ENCODE data around the gene SUGP1. TPM values are rescaled to one million over a fixed set of nuclear protein-coding genes. Genes with fewer than 3 reads are reported as not detected.
A peak's percentile ranks its signal among the peaks of the same experiment; 100 is the strongest.

Gene SUGP1
- total RNA-seq, 1 donor from 2014 or later, result 45.0 TPM

DNA sequence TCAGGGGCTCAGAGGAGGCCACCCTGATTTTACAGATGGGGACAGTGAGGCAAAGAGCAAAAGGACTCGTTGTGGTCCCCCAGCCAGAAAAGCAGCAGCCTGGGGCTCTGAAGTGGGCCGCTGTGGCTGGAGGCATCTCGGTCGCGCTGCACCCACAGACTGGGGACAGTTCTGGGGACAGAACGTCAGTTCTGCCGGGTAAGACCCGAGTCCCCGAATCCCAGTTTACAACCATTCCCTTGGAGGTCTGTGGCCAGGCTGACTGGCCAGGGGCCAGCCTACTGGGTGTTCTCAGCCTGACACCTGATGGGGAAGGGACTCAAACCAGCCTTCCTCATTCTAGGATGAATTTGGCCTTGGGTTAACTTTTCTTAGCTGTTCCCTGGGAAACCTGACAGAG is 14.1 kb downstream of the SUGP1 start:
- TF ChIP-seq, protein P1, sequence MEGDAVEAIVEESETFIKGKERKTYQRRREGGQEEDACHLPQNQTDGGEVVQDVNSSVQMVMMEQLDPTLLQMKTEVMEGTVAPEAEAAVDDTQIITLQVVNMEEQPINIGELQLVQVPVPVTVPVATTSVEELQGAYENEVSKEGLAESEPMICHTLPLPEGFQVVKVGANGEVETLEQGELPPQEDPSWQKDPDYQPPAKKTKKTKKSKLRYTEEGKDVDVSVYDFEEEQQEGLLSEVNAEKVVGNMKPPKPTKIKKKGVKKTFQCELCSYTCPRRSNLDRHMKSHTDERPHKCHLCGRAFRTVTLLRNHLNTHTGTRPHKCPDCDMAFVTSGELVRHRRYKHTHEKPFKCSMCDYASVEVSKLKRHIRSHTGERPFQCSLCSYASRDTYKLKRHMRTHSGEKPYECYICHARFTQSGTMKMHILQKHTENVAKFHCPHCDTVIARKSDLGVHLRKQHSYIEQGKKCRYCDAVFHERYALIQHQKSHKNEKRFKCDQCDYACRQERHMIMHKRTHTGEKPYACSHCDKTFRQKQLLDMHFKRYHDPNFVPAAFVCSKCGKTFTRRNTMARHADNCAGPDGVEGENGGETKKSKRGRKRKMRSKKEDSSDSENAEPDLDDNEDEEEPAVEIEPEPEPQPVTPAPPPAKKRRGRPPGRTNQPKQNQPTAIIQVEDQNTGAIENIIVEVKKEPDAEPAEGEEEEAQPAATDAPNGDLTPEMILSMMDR (IDR thresholded peaks at IDR 0.05), result no peak
- no peak for DNase-seq (ENCODE audit: low spot score)
- H3K9me3 Mint-ChIP-seq (ENCODE audit: low read depth), result no peaks in the 10 kb centered on the region
- no peak overlapping the region for H3K4me3 Mint-ChIP-seq (ENCODE audit: unreplicated experiment)
- H3K27me3 Mint-ChIP-seq (ENCODE audit: low read depth), result no peaks in the 10 kb centered on the region
- H3K4me1 Mint-ChIP-seq (ENCODE audit: low read depth), result no peaks in the 10 kb centered on the region
- no peak overlapping the region for H3K27ac Mint-ChIP-seq (ENCODE audit: unreplicated experiment)
- H3K36me3 Mint-ChIP-seq (ENCODE audit: low read depth), result peaks cover 28% of the 10 kb centered on the region

DNA sequence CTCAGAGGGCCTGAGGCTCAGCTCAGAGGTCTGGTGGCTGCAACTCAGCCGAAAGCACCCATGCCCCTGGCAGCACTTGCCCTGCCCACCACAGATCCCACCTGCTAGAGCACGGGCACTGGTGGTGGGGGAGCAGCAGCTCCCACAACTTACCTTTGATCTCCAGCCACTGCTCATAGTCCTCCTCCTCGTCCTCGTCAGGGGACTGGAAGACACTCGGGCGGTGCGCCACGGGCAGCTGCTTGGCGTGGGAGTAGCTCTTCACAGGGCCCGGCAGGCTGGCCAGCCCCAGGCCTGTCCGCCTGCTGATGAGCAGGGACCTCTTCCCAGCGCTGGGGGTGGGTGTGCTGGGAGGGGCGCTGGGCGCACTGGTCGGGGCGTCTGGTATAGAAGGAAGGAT is 14.6 kb downstream of the SUGP1 start:
- Mint-ChIP-seq H3K36me3 (ENCODE audit: low read depth) (peaks cover 30% of the 10 kb centered on the region), H3K27me3 (ENCODE audit: low read depth) (no peaks in the 10 kb centered on the region), H3K4me3 (ENCODE audit: unreplicated experiment) (no peak overlapping the region), H3K4me1 (ENCODE audit: low read depth) (no peaks in the 10 kb centered on the region), H3K27ac (ENCODE audit: unreplicated experiment) (no peak overlapping the region), H3K9me3 (ENCODE audit: low read depth) (no peaks in the 10 kb centered on the region)
- TF ChIP-seq, protein P1 (IDR thresholded peaks at IDR 0.05), result no peak
- peak; percentile 90 for DNase-seq (ENCODE audit: low spot score)

DNA sequence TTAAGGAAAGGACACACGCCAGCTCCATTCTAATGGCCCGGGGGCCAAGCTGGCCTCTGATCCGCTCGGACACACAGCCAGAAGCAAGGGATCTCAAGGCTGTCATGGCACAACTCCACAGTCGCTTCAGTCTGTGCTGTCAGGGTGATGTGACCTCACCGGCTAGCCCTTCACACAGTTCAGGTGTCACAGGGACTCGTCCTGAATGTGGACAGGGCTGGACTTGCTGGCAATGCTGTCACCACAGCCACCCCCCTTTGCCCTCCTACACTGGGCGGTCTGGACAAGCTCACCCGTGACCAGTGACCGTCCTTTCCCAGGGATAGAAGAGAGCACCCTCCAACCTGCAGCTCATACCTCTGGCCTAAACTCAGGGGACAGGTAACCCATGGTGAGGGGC is 15.2 kb downstream of the SUGP1 start:
- Mint-ChIP-seq H3K4me3 (ENCODE audit: unreplicated experiment) (no peak overlapping the region), H3K4me1 (ENCODE audit: low read depth) (no peaks in the 10 kb centered on the region), H3K9me3 (ENCODE audit: low read depth) (no peaks in the 10 kb centered on the region), H3K27ac (ENCODE audit: unreplicated experiment) (no peak overlapping the region), H3K36me3 (ENCODE audit: low read depth) (peaks cover 28% of the 10 kb centered on the region), H3K27me3 (ENCODE audit: low read depth) (no peaks in the 10 kb centered on the region)
- TF ChIP-seq, protein P1 (IDR thresholded peaks at IDR 0.05), result no peak
- DNase-seq (ENCODE audit: low spot score), result no peak

DNA sequence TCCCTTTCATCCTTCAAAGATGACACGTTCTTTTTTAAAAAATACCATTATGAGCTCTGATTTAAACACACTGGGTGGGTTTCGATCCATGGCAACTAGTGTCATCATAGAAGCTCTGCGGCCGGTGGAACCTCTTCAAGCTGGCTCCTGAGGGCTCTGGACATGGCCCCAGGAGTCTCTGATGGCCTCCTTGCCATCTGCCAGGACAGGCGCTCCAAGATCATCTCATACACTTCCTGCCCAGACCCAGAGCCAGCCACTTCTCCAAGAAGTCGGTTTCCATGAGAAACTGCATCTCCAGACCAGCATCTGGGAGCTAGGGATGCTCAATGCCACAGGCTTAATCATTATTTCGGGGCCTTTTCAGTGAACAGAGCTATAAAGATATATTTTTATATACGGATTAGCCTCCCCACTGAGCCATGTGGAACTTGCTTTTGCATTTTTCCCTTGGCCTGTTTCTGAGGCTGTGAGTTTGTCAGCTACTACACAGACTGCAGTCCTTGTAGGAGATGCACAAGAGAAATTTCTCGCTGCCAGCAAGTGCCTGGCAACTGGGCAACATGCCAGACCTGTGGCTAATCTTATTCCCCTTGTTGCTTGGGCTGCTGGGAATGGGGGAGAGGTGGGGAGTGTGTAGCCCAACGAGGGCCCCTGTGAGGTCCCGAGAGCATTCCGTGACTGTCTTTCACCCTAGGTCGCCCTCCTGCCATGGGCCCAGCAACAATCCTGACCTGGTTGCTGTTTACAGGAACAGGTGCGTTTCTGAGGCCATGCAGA is 15.9 kb downstream of the SUGP1 start:
- Mint-ChIP-seq H3K27ac (ENCODE audit: unreplicated experiment) (no peak overlapping the region), H3K4me3 (ENCODE audit: unreplicated experiment) (no peak overlapping the region), H3K9me3 (ENCODE audit: low read depth) (no peaks in the 10 kb centered on the region), H3K36me3 (ENCODE audit: low read depth) (peaks cover 25% of the 10 kb centered on the region), H3K4me1 (ENCODE audit: low read depth) (no peaks in the 10 kb centered on the region), H3K27me3 (ENCODE audit: low read depth) (no peaks in the 10 kb centered on the region)
- DNase-seq (ENCODE audit: low spot score), result no peak
- TF ChIP-seq, protein P1 (IDR thresholded peaks at IDR 0.05), result no peak

DNA sequence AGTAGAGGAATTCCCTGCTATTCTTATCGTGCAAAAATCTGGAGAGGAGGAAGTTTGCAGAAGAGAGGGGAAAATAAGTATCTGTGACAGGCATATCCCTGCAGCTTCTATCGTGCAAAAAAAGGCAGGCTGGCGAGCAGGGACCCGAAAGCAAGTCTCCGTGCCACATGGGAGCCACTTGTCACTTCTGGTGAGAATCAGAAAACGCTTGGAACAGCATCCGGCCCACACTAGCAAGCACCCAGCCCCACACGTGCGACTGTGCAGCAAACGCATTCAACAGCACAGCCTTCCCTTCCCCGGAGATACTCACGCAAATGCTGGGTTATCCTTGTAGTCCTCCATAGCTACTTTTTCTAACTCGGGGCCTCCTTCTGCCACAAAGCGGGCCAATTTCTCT is 16.9 kb downstream of the SUGP1 start:
- no peaks in the 10 kb centered on the region for H3K9me3 Mint-ChIP-seq (ENCODE audit: low read depth)
- H3K36me3 Mint-ChIP-seq (ENCODE audit: low read depth), result peaks cover 24% of the 10 kb centered on the region
- no peak overlapping the region for H3K4me3 Mint-ChIP-seq (ENCODE audit: unreplicated experiment)
- no peak overlapping the region for H3K27ac Mint-ChIP-seq (ENCODE audit: unreplicated experiment)
- no peaks in the 10 kb centered on the region for H3K4me1 Mint-ChIP-seq (ENCODE audit: low read depth)
- TF ChIP-seq, protein P1 (IDR thresholded peaks at IDR 0.05), result no peak
- no peak for DNase-seq (ENCODE audit: low spot score)
- H3K27me3 Mint-ChIP-seq (ENCODE audit: low read depth), result no peaks in the 10 kb centered on the region
